Ovary (tissue), 3 donors: ENCODE results near the gene SUPT4H1.

Experiments used
- CTCF ChIP-seq, 3 donors: fragments of 450-650 bp in 2 of 3; fragments of 200-600 bp in 1 of 3; IDR thresholded peaks; one replicate each; pipeline versions ENCODE4 v1.5.1 to v1.8.0; 2016 to 2022; ENCODE audit warnings: antibody characterized with exemption in 3 of 3, mild to moderate bottlenecking in 1 of 3
- EP300 ChIP-seq: sonication (generic); formaldehyde crosslinking; IDR thresholded peaks from one replicate; pipeline ENCODE4 v1.6.1; 2017; ENCODE audit warnings: antibody characterized with exemption
- POLR2A ChIP-seq: fragments of 450-650 bp; IDR thresholded peaks from one replicate; pipeline ENCODE4 v1.6.1; 2017; ENCODE audit warnings: antibody characterized with exemption, mild to moderate bottlenecking, moderate library complexity
- donor health status: DM: no; HTN: no; CAD: no.

- TF ChIP-seq CTCF (IDR thresholded peaks at IDR 0.05) (no peak), POLR2A (no peak), EP300 (no peak)
Measured at GRCh38 chr17:58331815-58332777, 19.9 kb downstream of the SUPT4H1 start.
